Thyroid gland (tissue), 4 donors: ENCODE data around the gene SH3RF1. TPM values are rescaled to one million over a fixed set of nuclear protein-coding genes. Genes with fewer than 3 reads are reported as not detected.

Source experiments
- DNase-seq, 2 donors: peaks; one replicate each; pipeline ENCODE4 v3.0.0-alpha.2; 2019
- H3K27ac ChIP-seq, 3 donors: fragments of 200-600 bp; sonication (generic); 1 replicate in 2 of 3; 2 replicates in 1 of 3; pipeline ENCODE4 v1.5.1; 2016 to 2019; ENCODE audit warnings: mild to moderate bottlenecking in 1 of 3, moderate library complexity in 1 of 3
- H3K27me3 ChIP-seq: fragments of 200-600 bp; sonication (generic); one replicate; pipeline ENCODE4 v1.5.1; 2019
- H3K36me3 ChIP-seq, 2 donors: fragments of 200-600 bp; sonication (generic); one replicate each; pipeline ENCODE4 v1.5.1; 2016 to 2019
- H3K4me1 ChIP-seq, 2 donors: fragments of 200-600 bp; sonication (generic); one replicate each; pipeline ENCODE4 v1.5.1; 2017 to 2019
- H3K4me3 ChIP-seq, 3 donors: fragments of 200-600 bp; sonication (generic); replicated peaks in 1 of 3; 1 replicate in 2 of 3; 2 replicates in 1 of 3; pipeline ENCODE4 v1.5.1; 2016; ENCODE audit warnings: mild to moderate bottlenecking in 1 of 3
- H3K9me3 ChIP-seq: fragments of 200-600 bp; sonication (generic); one replicate; pipeline ENCODE4 v1.5.1; 2017
- CTCF ChIP-seq, 6 experiments: fragments of 200-600 bp in 3 of 6; fragments of 450-650 bp in 3 of 6; sonication (generic) in 3 of 6; IDR thresholded peaks; one replicate each; pipeline ENCODE4 v1.5.1; 2016 to 2019; ENCODE audit warnings: antibody characterized with exemption in 6 of 6, mild to moderate bottlenecking in 2 of 6, inconsistent platforms in 1 of 6, moderate library complexity in 1 of 6
- POLR2A ChIP-seq, 2 donors: fragments of 450-650 bp; IDR thresholded peaks; one replicate each; pipeline ENCODE4 v1.6.1; 2017; ENCODE audit warnings: antibody characterized with exemption in 2 of 2, mild to moderate bottlenecking in 2 of 2, moderate library complexity in 1 of 2
- WGBS, 2 donors: methylation state at CpG; one replicate each; pipeline ENCODE4 v1.1.5; 2017; 5-methylcytosine and 5-hydroxymethylcytosine counted together
- intact Hi-C: fragments of 100-400 bp; cut with DNase I; formaldehyde crosslinking; loops from one replicate; pipeline ENCODE4 v1.15.1; 2023
- total RNA-seq, 4 donors: library from RNA; depleted of rRNA; stranded (reverse); fragments of >200 nt; gene quantifications; one replicate each; pipeline ENCODE4 v1.2.3, GENCODE V29; 2016

Gene SH3RF1
- total RNA-seq, 4 donors from 2014 or later = 29.0 to 41.7 (median 32.5) TPM

DNA sequence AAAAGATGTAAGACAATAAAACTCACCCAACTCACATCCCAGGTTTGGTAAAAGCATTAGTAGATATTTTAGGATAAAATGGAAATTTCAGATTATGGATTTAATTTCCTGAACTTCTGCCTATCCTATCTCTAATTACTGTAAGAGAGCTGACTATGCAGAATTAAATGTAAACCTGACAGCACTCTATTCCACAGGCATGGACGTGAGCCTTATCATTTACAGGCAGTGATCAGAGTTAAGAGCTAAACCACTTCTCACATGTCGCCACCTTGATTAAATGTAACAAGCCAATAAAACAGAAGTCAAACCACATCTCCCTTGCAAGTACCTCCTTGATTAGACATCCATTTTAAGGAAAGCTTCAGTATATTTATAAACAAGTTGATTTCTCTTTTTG is 163.2 kb downstream of the SH3RF1 start:
- H3K27me3 ChIP-seq = no peaks in the 10 kb centered on the region
- no peak overlapping the region for H3K4me3 ChIP-seq
- no peak for DNase-seq
- TF ChIP-seq POLR2A (IDR thresholded peaks at IDR 0.05) (no peak), CTCF (IDR thresholded peaks at IDR 0.05) (no peak)
- H3K9me3 ChIP-seq = no peaks in the 10 kb centered on the region
- no peak overlapping the region for H3K27ac ChIP-seq
- peaks cover 22 to 24% of the 10 kb centered on the region in 2 donors for H3K36me3 ChIP-seq
- 92 to 96% methylated on average over 2 of the region's 2 CpGs for WGBS, 2 donors
- peaks cover 6 to 7% of the 10 kb centered on the region in 2 donors for H3K4me1 ChIP-seq
- intact Hi-C loops = no loop called here

- Histone ChIP-seq H3K27ac (no peak overlapping the region), H3K27me3 (no peaks in the 10 kb centered on the region), H3K4me3 (no peak overlapping the region), H3K4me1 (peaks cover 6 to 7% of the 10 kb centered on the region in 2 donors), H3K36me3 (peaks cover 22 to 24% of the 10 kb centered on the region in 2 donors), H3K9me3 (no peaks in the 10 kb centered on the region)
- TF ChIP-seq CTCF (IDR thresholded peaks at IDR 0.05) = no peak
- TF ChIP-seq POLR2A (IDR thresholded peaks at IDR 0.05) = no peak
- DNase-seq = no peak
- WGBS, 2 donors = 93 to 94% methylated on average over 16 of the region's 16 CpGs
- intact Hi-C loops = no loop called here
Observed at GRCh38 chr4:169106696-169107229, 164.0 kb downstream of the SH3RF1 start.

DNA sequence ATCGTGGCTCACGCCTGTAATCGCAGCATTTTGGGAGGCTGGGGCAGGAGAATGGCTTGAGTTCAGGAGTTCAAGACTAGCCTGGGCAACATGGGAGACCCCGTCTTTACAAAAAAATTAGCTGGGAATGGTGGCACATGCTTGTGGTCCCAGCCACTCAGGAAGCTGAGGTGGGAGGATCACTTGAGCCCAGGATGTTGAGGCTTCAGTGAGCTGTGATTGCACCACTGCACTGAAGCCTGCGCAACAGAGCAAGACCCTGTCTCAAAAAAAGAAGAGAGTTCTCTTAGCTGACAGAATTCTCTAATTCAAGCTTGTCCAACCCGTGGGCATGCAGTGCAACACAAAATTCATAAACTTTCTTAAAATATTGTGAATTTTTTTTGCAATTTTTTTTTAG is 165.1 kb downstream of the SH3RF1 start:
- no peak for TF ChIP-seq CTCF (IDR thresholded peaks at IDR 0.05)
- Histone ChIP-seq H3K27me3 (no peaks in the 10 kb centered on the region), H3K36me3 (peaks cover 22 to 24% of the 10 kb centered on the region in 2 donors), H3K4me3 (no peak overlapping the region), H3K27ac (no peak overlapping the region), H3K4me1 (peaks cover 6 to 7% of the 10 kb centered on the region in 2 donors), H3K9me3 (no peaks in the 10 kb centered on the region)
- intact Hi-C loops = no loop called here
- 92 to 98% methylated on average over 6 of the region's 6 CpGs for WGBS, 2 donors
- DNase-seq = no peak

GRCh38 chr4:169103966-169104412 is 166.8 kb downstream of the SH3RF1 start:
- H3K9me3 ChIP-seq = no peaks in the 10 kb centered on the region
- peaks cover 21 to 22% of the 10 kb centered on the region in 2 donors for H3K36me3 ChIP-seq
- TF ChIP-seq CTCF (IDR thresholded peaks at IDR 0.05) (no peak), POLR2A (IDR thresholded peaks at IDR 0.05) (no peak)
- DNase-seq = peak; percentile 22 to 42
- no peaks in the 10 kb centered on the region for H3K27me3 ChIP-seq
- WGBS, 2 donors = 63 to 72% methylated on average over 3 of the region's 3 CpGs
- H3K27ac ChIP-seq = peak overlapping the region in 2 of 3 donors; percentile 1 to 34
- peaks cover 13 to 17% of the 10 kb centered on the region in 2 donors for H3K4me1 ChIP-seq
- intact Hi-C loops = no loop called here
- no peak overlapping the region for H3K4me3 ChIP-seq

DNA sequence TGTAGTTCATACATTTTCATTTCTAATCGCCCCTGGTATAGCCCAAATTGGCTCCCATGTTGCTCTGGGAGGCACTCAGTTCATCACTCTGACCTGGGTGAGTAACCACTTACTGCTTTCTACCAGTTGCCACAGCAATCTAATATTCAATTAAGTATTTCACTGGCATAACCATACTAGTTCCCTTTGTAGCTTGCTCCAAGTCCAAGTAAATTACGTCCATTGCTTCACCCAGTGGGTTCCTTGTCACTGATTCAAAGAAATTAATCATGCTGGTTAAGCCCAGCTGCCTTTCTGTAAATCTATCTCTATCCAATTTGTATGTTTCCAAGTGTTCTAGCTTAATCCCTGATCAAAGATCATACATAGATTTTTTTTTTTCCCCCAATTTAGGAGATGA is 168.7 kb downstream of the SH3RF1 start:
- Histone ChIP-seq H3K27ac (peak overlapping the region in 2 of 3 donors; percentile 12 to 70), H3K27me3 (no peaks in the 10 kb centered on the region), H3K9me3 (no peaks in the 10 kb centered on the region), H3K4me1 (peaks cover 17 to 24% of the 10 kb centered on the region in 2 donors), H3K4me3 (no peak overlapping the region), H3K36me3 (peaks cover 19 to 21% of the 10 kb centered on the region in 2 donors)
- no peak for DNase-seq
- intact Hi-C loops = no loop called here
- 84% methylated on average over 2 of the region's 2 CpGs for WGBS, 2 donors
- TF ChIP-seq POLR2A (IDR thresholded peaks at IDR 0.05) (no peak), CTCF (IDR thresholded peaks at IDR 0.05) (no peak)
